Measurements from ENCODE around the gene NXPE3. TPM values are rescaled to one million over a fixed set of nuclear protein-coding genes. Genes with fewer than 3 reads are reported as not detected.

NXPE3 gene
- total and polyA plus RNA-seq, 2 of the 8 experiments (the other 6 are each of a cell fraction or from before 2014, with no cell fraction given) = 10.9 to 22.7 TPM

DNA sequence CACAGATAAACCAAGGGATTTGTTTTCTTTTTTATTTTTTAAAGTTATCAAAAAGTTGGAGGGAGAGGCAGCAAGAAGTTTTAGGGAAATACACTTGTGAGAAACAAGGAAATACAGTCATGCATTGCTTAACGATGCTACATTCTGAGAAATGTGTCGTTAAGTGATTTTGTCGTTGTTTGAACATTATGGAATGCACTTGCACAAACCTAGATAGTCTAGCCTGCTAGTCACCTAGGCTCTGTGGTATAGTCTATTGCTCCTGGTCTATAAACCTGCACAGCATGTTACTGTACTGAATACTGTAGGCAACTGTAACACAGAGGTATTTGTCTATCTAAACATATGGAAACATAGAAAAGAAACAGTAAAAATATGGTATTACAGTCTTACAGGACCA, 68.3 kb downstream of the NXPE3 start:
- TF ChIP-seq MAFK (IDR thresholded peaks at IDR 0.05; ENCODE audit: low read depth, low read length) (no peak), GTF2F1 (IDR thresholded peaks at IDR 0.05; ENCODE audit: borderline replicate concordance, low read depth, low read length) (no peak), SRF (IDR thresholded peaks at IDR 0.05; ENCODE audit: low read depth, low read length) (no peak), CEBPB (IDR thresholded peaks at IDR 0.05; ENCODE audit: low read depth, low read length) (no peak)
- TF ChIP-seq, protein P1, sequence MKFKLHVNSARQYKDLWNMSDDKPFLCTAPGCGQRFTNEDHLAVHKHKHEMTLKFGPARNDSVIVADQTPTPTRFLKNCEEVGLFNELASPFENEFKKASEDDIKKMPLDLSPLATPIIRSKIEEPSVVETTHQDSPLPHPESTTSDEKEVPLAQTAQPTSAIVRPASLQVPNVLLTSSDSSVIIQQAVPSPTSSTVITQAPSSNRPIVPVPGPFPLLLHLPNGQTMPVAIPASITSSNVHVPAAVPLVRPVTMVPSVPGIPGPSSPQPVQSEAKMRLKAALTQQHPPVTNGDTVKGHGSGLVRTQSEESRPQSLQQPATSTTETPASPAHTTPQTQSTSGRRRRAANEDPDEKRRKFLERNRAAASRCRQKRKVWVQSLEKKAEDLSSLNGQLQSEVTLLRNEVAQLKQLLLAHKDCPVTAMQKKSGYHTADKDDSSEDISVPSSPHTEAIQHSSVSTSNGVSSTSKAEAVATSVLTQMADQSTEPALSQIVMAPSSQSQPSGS (IDR thresholded peaks at IDR 0.05; ENCODE audit: low read length) = no peak
- TF ChIP-seq, protein P2, sequence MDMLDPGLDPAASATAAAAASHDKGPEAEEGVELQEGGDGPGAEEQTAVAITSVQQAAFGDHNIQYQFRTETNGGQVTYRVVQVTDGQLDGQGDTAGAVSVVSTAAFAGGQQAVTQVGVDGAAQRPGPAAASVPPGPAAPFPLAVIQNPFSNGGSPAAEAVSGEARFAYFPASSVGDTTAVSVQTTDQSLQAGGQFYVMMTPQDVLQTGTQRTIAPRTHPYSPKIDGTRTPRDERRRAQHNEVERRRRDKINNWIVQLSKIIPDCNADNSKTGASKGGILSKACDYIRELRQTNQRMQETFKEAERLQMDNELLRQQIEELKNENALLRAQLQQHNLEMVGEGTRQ (IDR thresholded peaks at IDR 0.05; ENCODE audit: low read length) = no peak
- H3K79me1 ChIP-seq (ENCODE audit: low read depth, low read length) = no peaks in the 10 kb centered on the region
- no peak overlapping the region for H3K9ac ChIP-seq (replicated peaks in 1 of 4; ENCODE audit: extremely low read depth in 1 of 4, low read depth in 3 of 4, low read length in 3 of 4)
- H4K20me1 ChIP-seq (replicated peaks in 1 of 2; ENCODE audit: control insufficient read depth in 1 of 2, insufficient read depth in 2 of 2, low read length in 2 of 2) = peaks cover 0 to 10% of the 10 kb centered on the region in 2 experiments
- H3K23me2 ChIP-seq (ENCODE audit: low read depth, low read length) = no peaks in the 10 kb centered on the region; the same call in 1 of the 2 replicates
- no peak overlapping the region for H2BK120ac ChIP-seq (replicated peaks; ENCODE audit: low read depth, low read length)
- no peak overlapping the region for H4K91ac ChIP-seq (replicated peaks; ENCODE audit: insufficient read length, low read length)
- H3K56ac ChIP-seq (replicated peaks; ENCODE audit: insufficient read length, low read depth, low read length) = no peak overlapping the region
- H4K8ac ChIP-seq (ENCODE audit: extremely low read depth, insufficient read depth, low read length) = no peak overlapping the region
- peak overlapping the region; percentile 91; the same call in 1 of the 2 replicates for H2BK12ac ChIP-seq (ENCODE audit: low read depth, low read length)
- H2BK5ac ChIP-seq (ENCODE audit: low read depth, low read length) = no peak overlapping the region
- H4K5ac ChIP-seq (ENCODE audit: insufficient read length, low read depth, low read length) = no peak overlapping the region
- H3K27me3 ChIP-seq (replicated peaks in 1 of 4; ENCODE audit: control insufficient read depth in 3 of 4, extremely low read depth in 1 of 4, insufficient read depth in 3 of 4, low read length in 3 of 4) = no peaks in the 10 kb centered on the region
- FAIRE-seq = no peak
- no peak overlapping the region for H2BK15ac ChIP-seq (ENCODE audit: low read length)
- no peak overlapping the region for H3K27ac ChIP-seq (ENCODE audit: low read depth, low read length)
- no peak overlapping the region for H3K23ac ChIP-seq (ENCODE audit: insufficient read length)
- no peak overlapping the region; the same call in 1 of the 2 replicates for H2AK5ac ChIP-seq (ENCODE audit: low read depth, low read length)
- no peak overlapping the region for H3K14ac ChIP-seq (ENCODE audit: insufficient read length)
- no peak overlapping the region for H3K4me2 ChIP-seq (ENCODE audit: insufficient read depth in 1 of 2, low read depth in 2 of 2, low read length in 2 of 2)
- no peak overlapping the region for H3K4me3 ChIP-seq (ENCODE audit: extremely low read depth in 1 of 4, insufficient read depth in 2 of 4, low read depth in 3 of 4, low read length in 4 of 4)
- peaks cover 4 to 14% (median 11%) of the 10 kb centered on the region in 4 experiments for H3K4me1 ChIP-seq (replicated peaks in 1 of 4; ENCODE audit: control insufficient read depth in 3 of 4, insufficient read depth in 4 of 4, low read length in 3 of 4)
- ChIA-PET POLR2A (ENCODE audit: partially characterized antibody) (interaction anchor here (0.7 to 3.0 kb wide), 4 partner anchors 10 to 39 kb away, joined by 3 to 25 read pairs (median 4); no protein-coding TSS in a partner anchor), CTCF (ENCODE audit: partially characterized antibody) (interaction anchor here (1.2 to 4.0 kb wide), 3 partner anchors 20 to 378 kb away, joined by 4 to 24 read pairs (median 6); no protein-coding TSS in a partner anchor)
- H3K36me3 ChIP-seq (ENCODE audit: control insufficient read depth in 2 of 4, insufficient read depth in 4 of 4, low read length in 3 of 4) = peaks cover 0 to 8% (median 0%) of the 10 kb centered on the region in 4 experiments; a peak in 2 of 8 replicates
- 0 out of 2 replicates have a peak overlapping the region, but pooled peaks have one; percentile 68 for H2BK20ac ChIP-seq (ENCODE audit: low read length)
- H3K4ac ChIP-seq (replicated peaks; ENCODE audit: insufficient read length, low read depth, low read length) = no peak overlapping the region
- H3K79me2 ChIP-seq (ENCODE audit: control insufficient read depth in 1 of 2, insufficient read depth in 2 of 2, low read length in 2 of 2) = peaks cover 13 to 28% of the 10 kb centered on the region in 2 experiments; a peak in 3 of 4 replicates
- no peak for DNase-seq (ENCODE audit: low read depth in 1 of 2, low spot score in 2 of 2)
- 97% methylated on average over 3 of the region's 3 CpGs; no CpG with 5 or more reads in 1 of the 2 experiments for WGBS, 2 experiments (ENCODE audit: extremely low coverage in 1 of 2, insufficient coverage in 1 of 2, insufficient read length in 1 of 2, insufficient replicate concordance in 2 of 2, low coverage in 1 of 2, low lambda C conversion rate in 2 of 2, missing lambda C conversion rate in 1 of 2)
- H3K9me3 ChIP-seq (ENCODE audit: insufficient read depth in 2 of 2, low read depth in 1 of 2, low read length in 1 of 2) = no peaks in the 10 kb centered on the region
- H3K18ac ChIP-seq (ENCODE audit: extremely low read depth, low read length) = no peak overlapping the region
- H2AFZ ChIP-seq (ENCODE audit: low read length) = no peak overlapping the region
